GM19372 (cell line): ENCODE measurements around the gene LIPK.
A peak's percentile ranks its signal among the peaks of the same experiment; 100 is the strongest.
"Not testable (repeated sequence)": the region's sequence is repeated elsewhere in the genome, so short reads cannot be mapped to it uniquely, and the experiment has no call there.

ENCODE experiments used
- ATAC-seq: cut with Tn5 transposase; IDR thresholded peaks from one replicate; pipeline ENCODE4 v1.9.1; 2021; ENCODE audit warnings: mild to moderate bottlenecking, low read depth, moderate library complexity; ENCODE audit not compliant: unreplicated experiment

Gene LIPK

GRCh38 chr10:88709361-88709760, 3.3 kb downstream of the LIPK start:
- not testable (repeated sequence) for ATAC-seq

DNA sequence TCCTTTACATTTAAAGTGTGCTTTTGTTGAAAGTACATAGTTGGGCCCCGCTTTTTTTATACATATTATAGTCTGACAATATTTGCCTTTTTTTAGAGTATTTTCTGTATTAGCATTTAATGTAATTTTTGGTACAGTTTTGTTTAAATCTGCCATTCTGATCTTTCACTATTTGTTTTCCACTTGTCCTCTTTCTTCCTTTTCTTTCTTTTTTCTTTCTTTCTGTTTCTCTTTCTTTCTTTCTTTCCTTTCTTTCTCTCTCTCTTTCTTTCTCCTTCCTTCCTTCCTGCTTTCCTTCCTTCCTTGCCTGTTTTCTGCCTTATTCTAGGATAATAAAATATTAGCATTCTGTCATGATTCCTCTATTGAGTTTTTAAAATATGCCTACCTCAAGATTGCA, 9.5 kb downstream of the LIPK start:
- ATAC-seq = no peak

- no peak for ATAC-seq
Measured at GRCh38 chr10:88721392-88721791, 15.3 kb downstream of the LIPK start.

GRCh38 chr10:88725798-88726197, 19.7 kb downstream of the LIPK start:
- ATAC-seq = no peak

DNA sequence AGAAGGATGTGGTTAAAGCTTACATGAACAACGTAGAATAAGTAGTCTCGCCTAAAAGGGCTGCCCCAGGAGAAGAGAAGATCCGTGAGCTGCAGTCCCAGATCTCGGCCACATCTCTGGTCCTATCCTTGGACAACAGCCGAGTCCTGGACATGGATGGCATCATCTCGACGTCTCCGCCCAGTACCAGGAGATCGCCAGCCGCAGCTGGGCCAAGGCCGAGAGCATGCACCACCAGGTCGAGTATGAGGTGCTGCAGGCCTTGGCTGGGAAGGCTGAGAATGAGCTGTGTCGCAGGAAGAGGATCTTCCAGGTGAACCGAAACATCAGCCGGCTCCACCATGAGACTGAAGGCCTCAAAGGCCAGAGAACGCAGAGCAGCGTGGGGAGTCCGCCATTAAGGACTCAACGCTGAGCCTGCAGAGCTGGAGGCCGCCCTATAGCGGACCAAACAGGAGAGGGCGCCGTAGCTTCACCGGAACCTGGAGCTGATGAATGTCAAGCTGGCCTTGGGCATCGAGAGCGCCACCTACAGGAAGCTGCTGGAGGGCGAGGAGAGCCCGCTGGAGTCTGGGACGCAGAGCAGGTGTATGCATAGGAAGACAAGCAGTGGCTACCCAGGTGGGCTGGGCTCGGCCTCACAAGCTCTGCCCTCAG, 22.2 kb downstream of the LIPK start:
- ATAC-seq = no peak

GRCh38 chr10:88730864-88731263, 24.8 kb downstream of the LIPK start:
- no peak for ATAC-seq

DNA sequence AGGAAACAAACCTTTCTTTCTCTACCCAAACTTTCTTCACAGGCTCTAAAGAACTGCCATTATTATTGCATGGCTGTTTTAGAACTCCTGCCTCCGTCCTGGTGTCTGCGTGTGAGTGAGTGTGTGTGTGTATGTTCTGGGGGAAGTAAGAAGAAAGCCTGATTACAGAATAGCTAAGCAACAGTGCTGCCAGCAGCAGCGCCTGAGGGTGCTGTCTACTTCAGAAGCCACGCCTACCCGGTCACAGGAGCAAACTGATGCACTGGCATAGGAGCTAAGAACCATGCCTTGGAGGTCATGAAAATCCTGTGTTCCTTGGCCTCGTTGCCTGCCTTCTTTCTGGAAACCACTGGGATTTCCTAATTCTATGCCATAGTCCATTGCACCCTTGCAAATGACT, 25.2 kb downstream of the LIPK start:
- no peak for ATAC-seq

- ATAC-seq = no peak
Measured at GRCh38 chr10:88733215-88733614, 27.2 kb downstream of the LIPK start.

- ATAC-seq = no peak
Measured at GRCh38 chr10:88735661-88736060, 29.6 kb downstream of the LIPK start.

- ATAC-seq = not testable (repeated sequence)
Measured at GRCh38 chr10:88741921-88742320, 35.9 kb downstream of the LIPK start.

DNA sequence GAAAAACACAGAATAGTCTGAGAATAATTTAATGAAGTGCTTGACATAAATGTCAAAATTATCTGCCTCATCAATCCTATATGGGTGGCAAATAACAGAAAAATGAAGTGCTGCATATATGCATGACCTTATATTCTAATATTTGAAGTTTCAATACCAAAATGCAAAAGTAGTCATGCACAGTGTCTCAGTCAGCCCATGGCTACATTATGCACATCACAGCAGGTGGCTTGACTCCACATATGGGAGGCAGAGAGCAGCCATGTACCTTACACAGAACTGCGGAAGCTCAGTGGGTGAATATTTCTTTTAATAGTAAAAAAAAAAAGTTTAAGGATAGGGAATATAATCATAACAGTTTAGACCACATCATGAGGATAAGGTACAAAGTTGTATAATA, 36.4 kb downstream of the LIPK start:
- ATAC-seq = no peak

GRCh38 chr10:88744002-88744401, 38.0 kb downstream of the LIPK start:
- no peak for ATAC-seq

- no peak for ATAC-seq
Measured at GRCh38 chr10:88745633-88746032, 39.6 kb downstream of the LIPK start.

DNA sequence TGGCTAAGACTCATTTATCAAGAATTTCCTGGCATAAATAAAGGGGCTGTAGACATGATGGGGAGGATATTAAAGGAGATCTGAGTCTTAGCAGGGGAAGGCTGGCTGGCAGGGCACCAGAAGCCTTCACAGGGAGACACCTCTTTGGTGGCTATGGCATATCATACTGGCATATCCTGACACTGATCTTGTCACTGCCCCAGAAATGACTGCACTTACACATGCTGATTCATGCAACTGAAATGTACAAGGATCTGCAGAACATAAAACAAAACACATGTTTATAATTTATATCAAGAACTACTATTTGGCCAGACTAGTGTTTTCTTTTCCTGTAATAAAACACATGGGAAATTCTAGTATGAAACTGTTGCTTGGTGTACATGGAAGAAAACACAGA, 48.2 kb downstream of the LIPK start:
- no peak for ATAC-seq

GRCh38 chr10:88755753-88756152, 49.7 kb downstream of the LIPK start:
- ATAC-seq = no peak

GRCh38 chr10:88756660-88757059, 50.6 kb downstream of the LIPK start:
- no peak for ATAC-seq

- ATAC-seq = no peak
Measured at GRCh38 chr10:88759366-88760101, 53.5 kb downstream of the LIPK start, which contains the start of gene LIPN. Gene LIPN (plus strand): TSS chr10:88760020. CDS start chr10:88761406, 1,386 bp downstream.

- ATAC-seq = no peak
Measured at GRCh38 chr10:88762906-88763305, 56.9 kb downstream of the LIPK start.

- ATAC-seq = no peak
Measured at GRCh38 chr10:88763441-88763840, 57.4 kb downstream of the LIPK start.

DNA sequence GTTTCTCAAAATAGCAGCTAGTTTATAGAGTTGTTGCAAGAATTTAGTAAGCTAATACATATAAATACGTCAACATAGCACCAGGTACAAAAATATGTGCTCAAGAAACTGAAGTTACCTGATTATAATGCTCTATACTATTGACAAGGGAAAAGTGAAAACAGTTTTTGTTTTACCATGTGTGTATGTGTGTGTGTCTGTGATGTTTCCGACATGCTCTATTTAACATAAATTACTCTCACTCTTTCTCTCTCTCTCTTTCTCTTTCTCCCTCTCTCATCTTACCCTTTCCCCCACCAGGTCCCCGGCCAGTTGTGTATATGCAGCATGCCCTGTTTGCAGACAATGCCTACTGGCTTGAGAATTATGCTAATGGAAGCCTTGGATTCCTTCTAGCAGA, 58.1 kb downstream of the LIPK start:
- peak; percentile 54 for ATAC-seq

GRCh38 chr10:88765816-88766215, 59.8 kb downstream of the LIPK start:
- no peak for ATAC-seq

DNA sequence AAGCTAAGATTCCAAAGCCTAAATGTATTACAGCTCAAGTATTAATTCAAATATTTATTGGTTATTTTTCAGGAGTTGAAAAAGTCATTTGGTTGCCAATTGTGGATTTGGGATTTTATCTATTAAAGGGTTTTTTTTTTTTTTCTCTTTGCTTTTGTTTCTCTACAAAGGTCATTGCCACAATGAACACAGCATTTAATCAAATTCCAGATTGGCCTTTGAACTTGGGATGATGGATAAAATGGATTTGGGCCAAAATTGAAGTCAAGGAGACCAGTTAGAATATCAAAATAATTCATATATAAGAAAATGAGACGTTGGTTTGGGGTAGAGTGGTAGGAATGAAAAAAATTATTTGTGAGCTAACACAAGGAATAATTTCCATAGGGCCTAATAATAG, 63.3 kb downstream of the LIPK start:
- no peak for ATAC-seq
